ENCODE data around the gene NEGR1. TPM values are rescaled to one million over a fixed set of nuclear protein-coding genes. Genes with fewer than 3 reads are reported as not detected.

Gene NEGR1
- total RNA-seq, 4 donors from 2014 or later, result 33.3 to 73.0 (median 54.1) TPM

DNA sequence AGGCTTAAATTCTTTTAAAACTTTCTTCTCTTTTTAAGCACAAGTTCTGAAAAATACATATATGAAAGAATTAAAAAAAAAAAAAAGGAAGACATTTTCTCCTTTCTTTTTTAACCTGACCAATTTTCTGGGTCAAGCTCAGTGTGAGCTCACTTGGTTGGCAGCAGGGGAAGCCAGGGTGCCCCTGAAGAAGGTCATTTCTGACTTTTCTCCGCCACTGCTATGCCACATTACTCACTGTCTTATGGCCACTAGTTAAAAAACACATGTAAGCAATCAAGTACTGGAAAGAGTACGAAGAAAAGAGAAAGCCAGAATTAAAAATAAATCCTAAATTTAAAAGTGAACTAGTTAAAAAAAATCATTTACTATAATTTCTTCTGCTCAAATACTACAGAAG is 275.0 kb downstream of the NEGR1 start:
- TF ChIP-seq, protein P1, sequence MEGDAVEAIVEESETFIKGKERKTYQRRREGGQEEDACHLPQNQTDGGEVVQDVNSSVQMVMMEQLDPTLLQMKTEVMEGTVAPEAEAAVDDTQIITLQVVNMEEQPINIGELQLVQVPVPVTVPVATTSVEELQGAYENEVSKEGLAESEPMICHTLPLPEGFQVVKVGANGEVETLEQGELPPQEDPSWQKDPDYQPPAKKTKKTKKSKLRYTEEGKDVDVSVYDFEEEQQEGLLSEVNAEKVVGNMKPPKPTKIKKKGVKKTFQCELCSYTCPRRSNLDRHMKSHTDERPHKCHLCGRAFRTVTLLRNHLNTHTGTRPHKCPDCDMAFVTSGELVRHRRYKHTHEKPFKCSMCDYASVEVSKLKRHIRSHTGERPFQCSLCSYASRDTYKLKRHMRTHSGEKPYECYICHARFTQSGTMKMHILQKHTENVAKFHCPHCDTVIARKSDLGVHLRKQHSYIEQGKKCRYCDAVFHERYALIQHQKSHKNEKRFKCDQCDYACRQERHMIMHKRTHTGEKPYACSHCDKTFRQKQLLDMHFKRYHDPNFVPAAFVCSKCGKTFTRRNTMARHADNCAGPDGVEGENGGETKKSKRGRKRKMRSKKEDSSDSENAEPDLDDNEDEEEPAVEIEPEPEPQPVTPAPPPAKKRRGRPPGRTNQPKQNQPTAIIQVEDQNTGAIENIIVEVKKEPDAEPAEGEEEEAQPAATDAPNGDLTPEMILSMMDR (IDR thresholded peaks at IDR 0.05), result no peak
- TF ChIP-seq EP300 (IDR thresholded peaks at IDR 0.05), result no peak
- no peaks in the 10 kb centered on the region for H3K9me3 ChIP-seq
- H3K27me3 ChIP-seq, result no peaks in the 10 kb centered on the region
- no peaks in the 10 kb centered on the region for H3K36me3 ChIP-seq
- ATAC-seq, result no peak
- WGBS, 2 donors (ENCODE audit: low coverage in 1 of 2), result 42 to 75% methylated on average over 2 of the region's 2 CpGs
- peaks cover 0 to 10% (median 0%) of the 10 kb centered on the region in 3 donors for H3K4me1 ChIP-seq
- H3K27ac ChIP-seq, result no peak overlapping the region
- no peak overlapping the region for H3K4me3 ChIP-seq

DNA sequence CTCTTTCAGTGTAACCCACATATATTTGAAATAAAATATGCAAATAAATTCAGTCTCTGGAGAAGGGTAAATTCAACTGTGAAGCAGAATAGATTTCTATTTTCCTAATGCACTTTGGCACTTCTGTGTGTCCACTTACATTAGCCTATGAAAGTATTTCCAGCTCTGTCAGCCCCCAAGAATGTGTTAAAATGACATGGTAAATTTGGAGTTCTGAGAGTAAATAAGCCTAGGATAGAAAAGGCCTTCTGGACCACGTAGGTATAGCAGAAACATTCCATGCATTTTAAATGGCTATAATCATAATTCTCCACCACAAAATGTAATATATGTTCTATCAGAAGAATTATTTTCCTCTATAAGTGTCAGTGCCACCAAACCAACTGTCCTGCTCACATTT is 276.2 kb downstream of the NEGR1 start:
- no peak for ATAC-seq
- WGBS, 2 donors (ENCODE audit: low coverage in 1 of 2), result 27 to 63% methylated on average over 1 of the region's 1 CpG
- TF ChIP-seq, protein P1 (IDR thresholded peaks at IDR 0.05), result no peak
- TF ChIP-seq EP300 (IDR thresholded peaks at IDR 0.05) (no peak), POLR2A (IDR thresholded peaks at IDR 0.05) (no peak), POLR2AphosphoS5 (IDR thresholded peaks at IDR 0.05) (no peak)
- H3K4me1 ChIP-seq, result peaks cover 0 to 10% (median 0%) of the 10 kb centered on the region in 3 donors
- H3K9me3 ChIP-seq, result no peaks in the 10 kb centered on the region
- H3K4me3 ChIP-seq, result no peak overlapping the region
- no peaks in the 10 kb centered on the region for H3K27me3 ChIP-seq
- no peaks in the 10 kb centered on the region for H3K36me3 ChIP-seq
- H3K27ac ChIP-seq, result no peak overlapping the region

DNA sequence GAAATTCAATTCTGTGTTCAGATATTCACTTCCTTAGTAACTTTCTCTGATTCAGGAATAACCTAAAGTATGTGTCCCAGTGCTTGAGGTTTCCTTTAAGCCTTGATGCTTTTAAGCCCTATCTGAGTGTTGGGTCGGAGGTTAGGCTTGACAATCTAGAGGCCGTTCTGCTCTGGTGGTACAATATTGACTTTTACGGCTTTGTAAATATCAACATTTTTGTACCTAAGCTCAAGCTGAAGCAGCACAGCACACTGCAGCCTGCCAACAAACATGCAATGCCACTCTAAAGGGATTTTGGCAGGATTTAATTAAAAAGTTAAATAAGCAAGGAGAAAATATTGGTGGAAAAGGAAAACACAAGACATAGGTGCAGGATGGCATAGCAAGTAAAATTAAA is 279.2 kb downstream of the NEGR1 start:
- H3K36me3 ChIP-seq, result no peaks in the 10 kb centered on the region
- no peak for ATAC-seq
- no peak for TF ChIP-seq POLR2AphosphoS5 (IDR thresholded peaks at IDR 0.05)
- no peak for TF ChIP-seq EP300 (IDR thresholded peaks at IDR 0.05)
- TF ChIP-seq, protein P1 (IDR thresholded peaks at IDR 0.05), result no peak
- no peak for TF ChIP-seq POLR2A (IDR thresholded peaks at IDR 0.05)
- no peak overlapping the region for H3K27ac ChIP-seq
- no peaks in the 10 kb centered on the region for H3K4me1 ChIP-seq
- no peaks in the 10 kb centered on the region for H3K27me3 ChIP-seq
- H3K4me3 ChIP-seq, result no peak overlapping the region
- 88% methylated on average over 3 of the region's 3 CpGs; no CpG with 5 or more reads in 1 of the 2 donors for WGBS, 2 donors (ENCODE audit: low coverage in 1 of 2)
- H3K9me3 ChIP-seq, result no peaks in the 10 kb centered on the region

DNA sequence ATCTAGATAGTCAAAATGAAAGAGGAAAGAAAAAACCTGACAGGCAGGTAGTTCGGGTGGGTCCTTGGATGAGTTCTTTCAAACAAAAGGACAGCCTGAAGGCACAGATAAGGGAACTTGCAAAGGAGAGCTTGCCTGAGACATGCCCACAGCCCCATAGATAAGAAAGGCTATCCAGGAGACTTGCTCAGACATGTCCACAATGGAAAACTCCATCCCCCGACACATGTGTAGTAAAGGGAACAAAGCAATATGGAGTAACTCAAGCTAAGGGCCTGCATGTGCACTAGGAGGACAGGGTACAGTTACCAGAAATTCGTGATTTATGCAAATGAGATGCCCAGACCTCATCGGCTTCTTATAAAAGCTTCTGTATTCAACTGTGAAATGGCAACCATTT is 281.5 kb downstream of the NEGR1 start:
- Histone ChIP-seq H3K36me3 (no peaks in the 10 kb centered on the region), H3K4me3 (no peak overlapping the region), H3K4me1 (no peaks in the 10 kb centered on the region), H3K9me3 (no peaks in the 10 kb centered on the region), H3K27ac (no peak overlapping the region), H3K27me3 (no peaks in the 10 kb centered on the region)
- TF ChIP-seq POLR2A (IDR thresholded peaks at IDR 0.05) (no peak), EP300 (IDR thresholded peaks at IDR 0.05) (no peak), POLR2AphosphoS5 (IDR thresholded peaks at IDR 0.05) (no peak)
- TF ChIP-seq, protein P1 (IDR thresholded peaks at IDR 0.05), result no peak
- no peak for ATAC-seq
- 81 to 93% methylated on average over 3 to 4 of the region's 4 CpGs for WGBS, 2 donors (ENCODE audit: low coverage in 1 of 2)

DNA sequence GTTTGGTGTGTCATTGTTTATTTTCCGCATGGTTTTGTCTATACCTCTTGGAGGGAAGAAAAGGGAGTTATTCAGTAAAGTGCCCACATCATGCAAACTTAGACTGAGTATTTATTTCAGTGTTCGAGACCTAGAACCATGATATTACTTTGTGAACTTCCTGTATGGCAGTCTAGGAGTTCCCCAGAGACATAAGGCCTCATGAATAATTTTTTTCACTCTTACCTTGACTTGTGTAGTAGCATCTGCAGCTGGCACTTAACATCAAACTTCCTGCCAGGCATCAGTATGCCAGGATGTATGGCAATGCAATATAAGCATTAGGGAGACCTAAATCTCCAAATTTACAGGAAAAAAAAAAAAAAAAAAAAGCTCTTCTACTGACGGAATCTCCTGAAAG is 287.7 kb downstream of the NEGR1 start:
- peaks cover 0 to under 1% (median 0%) of the 10 kb centered on the region in 3 donors for H3K4me1 ChIP-seq
- 82 to 97% methylated on average over 3 of the region's 3 CpGs for WGBS, 2 donors (ENCODE audit: low coverage in 1 of 2)
- TF ChIP-seq POLR2A (IDR thresholded peaks at IDR 0.05) (no peak), POLR2AphosphoS5 (IDR thresholded peaks at IDR 0.05) (no peak), EP300 (IDR thresholded peaks at IDR 0.05) (no peak)
- TF ChIP-seq, protein P1 (IDR thresholded peaks at IDR 0.05), result no peak

More for the DNA sequence above, 287.7 kb downstream of the NEGR1 start:
- ATAC-seq, result no peak
- Histone ChIP-seq H3K36me3 (no peaks in the 10 kb centered on the region), H3K9me3 (no peaks in the 10 kb centered on the region), H3K4me3 (no peak overlapping the region), H3K27me3 (no peaks in the 10 kb centered on the region), H3K27ac (no peak overlapping the region)

All from gastroesophageal sphincter (tissue), 4 donors.